Activated CD4-positive, alpha-beta T cell treated with anti-CD3 and anti-CD28 coated beads, Interleukin-2, Interleukin-6, amounts not matched to agents 100 ng/mL and 50 ng/mL, durations not matched to agents 16 hours and 8 hours (primary cell): Measurements from ENCODE around the gene RELL1.
A peak's percentile ranks its signal among the peaks of the same experiment; 100 is the strongest.
"Not testable (repeated sequence)": the region's sequence is repeated elsewhere in the genome, so short reads cannot be mapped to it uniquely, and the experiment has no call there.

Experiments
- DNase-seq: peaks from one replicate; pipeline ENCODE4 v3.0.0-alpha.2; 2020

The RELL1 gene

GRCh38 chr4:37690976-37691375 lies 4.8 kb upstream of the RELL1 start:
- no peak for DNase-seq

- DNase-seq: no peak
Measured at GRCh38 chr4:37689353-37690095, 3.3 kb upstream of the RELL1 start.

GRCh38 chr4:37687681-37688080 lies 1.5 kb upstream of the RELL1 start:
- DNase-seq: no peak

GRCh38 chr4:37687194-37687562 lies 1.0 kb upstream of the RELL1 start:
- no peak for DNase-seq

GRCh38 chr4:37685823-37686372 lies 278 bp downstream of the RELL1 start:
- DNase-seq: peak; percentile 49

- DNase-seq: peak; percentile 69
Measured at GRCh38 chr4:37685161-37685822, 884 bp downstream of the RELL1 start.

GRCh38 chr4:37684154-37684553 lies 2.0 kb downstream of the RELL1 start:
- no peak for DNase-seq

GRCh38 chr4:37682701-37683401 lies 3.3 kb downstream of the RELL1 start:
- DNase-seq: peak; percentile 48

GRCh38 chr4:37680089-37680488 lies 6.1 kb downstream of the RELL1 start:
- DNase-seq: no peak

- DNase-seq: no peak
Measured at GRCh38 chr4:37679301-37679700, 6.9 kb downstream of the RELL1 start.

- DNase-seq: no peak
Measured at GRCh38 chr4:37678624-37679023, 7.6 kb downstream of the RELL1 start.

- peak; percentile 53 for DNase-seq
Measured at GRCh38 chr4:37675587-37676290, 10.4 kb downstream of the RELL1 start.

GRCh38 chr4:37674439-37674838 lies 11.7 kb downstream of the RELL1 start:
- no peak for DNase-seq

GRCh38 chr4:37673538-37674192 lies 12.5 kb downstream of the RELL1 start:
- no peak for DNase-seq

GRCh38 chr4:37671072-37671471 lies 15.1 kb downstream of the RELL1 start:
- no peak for DNase-seq

- no peak for DNase-seq
Measured at GRCh38 chr4:37670249-37670648, 15.9 kb downstream of the RELL1 start.

- DNase-seq: not testable (repeated sequence)
Measured at GRCh38 chr4:37669124-37669523, 17.1 kb downstream of the RELL1 start.

- DNase-seq: no peak
Measured at GRCh38 chr4:37667197-37668100, 18.7 kb downstream of the RELL1 start.

- DNase-seq: peak; percentile 66
Measured at GRCh38 chr4:37666625-37667071, 19.5 kb downstream of the RELL1 start.

- no peak for DNase-seq
Measured at GRCh38 chr4:37665333-37666320, 20.5 kb downstream of the RELL1 start.
